Lung (tissue), 12 donors: Measurements from ENCODE around the gene PFKL. TPM values are rescaled to one million over a fixed set of nuclear protein-coding genes. Genes with fewer than 3 reads are reported as not detected.

Source experiments
- ATAC-seq: fragments of 200-7000 bp; cut with Tn5 transposase; one replicate; pipeline ENCODE4 v1.9.1; 2020; ENCODE audit warnings: moderate number of reproducible peaks; ENCODE audit not compliant: insufficient read depth, low FRiP score
- DNase-seq, 3 donors: peaks; one replicate each; pipeline ENCODE4 v3.0.0-alpha.2; 2013 to 2017
- H3K27ac ChIP-seq, 2 donors: one replicate each; pipeline ENCODE4 v1.5.1; 2013; ENCODE audit warnings: mild to moderate bottlenecking in 2 of 2, moderate library complexity in 2 of 2, control low read depth in 1 of 2, inconsistent platforms in 1 of 2, low read depth in 1 of 2, low read length in 1 of 2
- H3K27me3 ChIP-seq, 3 donors: one replicate each; pipeline ENCODE4 v1.5.1; 2013; ENCODE audit warnings: low read length in 2 of 3; ENCODE audit not compliant: control insufficient read depth in 3 of 3, insufficient read depth in 3 of 3
- H3K36me3 ChIP-seq, 4 donors: one replicate each; pipeline ENCODE4 v1.5.1; 2013; ENCODE audit warnings: low read length in 4 of 4, mild to moderate bottlenecking in 1 of 4, moderate library complexity in 1 of 4; ENCODE audit not compliant: control insufficient read depth in 4 of 4, insufficient read depth in 4 of 4
- H3K4me1 ChIP-seq, 5 donors: one replicate each; pipeline ENCODE4 v1.5.1; 2013; ENCODE audit warnings: low read length in 5 of 5, mild to moderate bottlenecking in 2 of 5, moderate library complexity in 1 of 5; ENCODE audit not compliant: control insufficient read depth in 5 of 5, insufficient read depth in 5 of 5
- H3K4me3 ChIP-seq: one replicate; pipeline ENCODE4 v1.5.1; 2013; ENCODE audit warnings: mild to moderate bottlenecking, control low read depth, moderate library complexity
- H3K9ac ChIP-seq, 2 donors: one replicate each; pipeline ENCODE4 v1.5.1; 2013; ENCODE audit warnings: low read length in 2 of 2, control low read depth in 1 of 2; ENCODE audit not compliant: insufficient read depth in 1 of 2
- H3K9me3 ChIP-seq, 4 donors: one replicate each; pipeline ENCODE4 v1.5.1; 2013; ENCODE audit warnings: low read length in 3 of 4, mild to moderate bottlenecking in 1 of 4, moderate library complexity in 1 of 4; ENCODE audit not compliant: control insufficient read depth in 4 of 4, insufficient read depth in 3 of 4
- CTCF ChIP-seq: IDR thresholded peaks from 2 replicates; pipeline ENCODE4 v1.5.1; 2012; ENCODE audit warnings: mild to moderate bottlenecking; ENCODE audit errors: control extremely low read depth, extremely low read depth
- WGBS, 2 donors: extraction: QIAGEN DNeasy Blood & Tissue Kit; methylation state at CpG; one replicate each; pipeline ENCODE4 v1.1.7; 2013; 5-methylcytosine and 5-hydroxymethylcytosine counted together
- polyA plus RNA-seq, 2 donors: library from polyadenylated mRNA; stranded (reverse); fragments of 200-250 nt; gene quantifications; one replicate each; pipeline ENCODE4 v1.2.1, GENCODE V29; 2013
- total RNA-seq, 2 donors: library from RNA; depleted of rRNA in 1 of 2; stranded (reverse); fragments of >200 nt in 1 of 2; gene quantifications; one replicate each; pipeline ENCODE4 v1.2.1, GENCODE V29; 2014 to 2021
- donor health status: control.
- donor health status: control.
- donor health status: Bipolar disorder and iron deficiency.
- donor health status: healthy.
- donor health status: DM: yes; HTN: yes; CAD: no.

The PFKL gene
- total and polyA plus RNA-seq, 4 donors: 63.4 to 129 (median 103) TPM

GRCh38 chr21:44335266-44336059 lies 35.6 kb downstream of the PFKL start:
- H3K9ac ChIP-seq: no peak overlapping the region
- DNase-seq (no peak), ATAC-seq (no peak)
- 96 to 97% methylated on average over 23 of the region's 24 CpGs for WGBS, 2 donors
- peaks cover 0 to 2% (median 0%) of the 10 kb centered on the region in 4 donors for H3K9me3 ChIP-seq
- H3K4me3 ChIP-seq: no peak overlapping the region
- H3K36me3 ChIP-seq: peaks cover 0 to 34% (median 5%) of the 10 kb centered on the region in 4 donors
- H3K27me3 ChIP-seq: no peaks in the 10 kb centered on the region
- no peak for TF ChIP-seq CTCF
- H3K4me1 ChIP-seq: peaks cover 0 to 35% (median 8%) of the 10 kb centered on the region in 5 donors
- no peak overlapping the region for H3K27ac ChIP-seq

GRCh38 chr21:44337449-44337848 lies 37.6 kb downstream of the PFKL start:
- no peak for TF ChIP-seq CTCF
- Histone ChIP-seq H3K27ac (no peak overlapping the region), H3K9me3 (peaks cover 0 to 2% (median 0%) of the 10 kb centered on the region in 4 donors), H3K4me3 (no peak overlapping the region), H3K9ac (no peak overlapping the region), H3K27me3 (no peaks in the 10 kb centered on the region), H3K36me3 (peaks cover 0 to 17% (median 5%) of the 10 kb centered on the region in 4 donors), H3K4me1 (peaks cover 0 to 35% (median 8%) of the 10 kb centered on the region in 5 donors)
- 66 to 75% methylated on average over 3 of the region's 3 CpGs for WGBS, 2 donors
- DNase-seq: peak in 1 of 3 donors; percentile 26
- ATAC-seq: no peak

- Histone ChIP-seq H3K27ac (peak overlapping the region; percentile 25 to 87), H3K9ac (peak overlapping the region in 1 of 2 donors; percentile 47), H3K4me3 (no peak overlapping the region), H3K9me3 (peaks cover 0 to 2% (median 0%) of the 10 kb centered on the region in 4 donors), H3K4me1 (peaks cover 0 to 33% (median 8%) of the 10 kb centered on the region in 5 donors), H3K27me3 (no peaks in the 10 kb centered on the region), H3K36me3 (peaks cover 0 to 11% (median 5%) of the 10 kb centered on the region in 4 donors)
- DNase-seq: peak; percentile 65 to 83 (median 68)
- TF ChIP-seq CTCF: peak; percentile 11
- WGBS, 2 donors: 8 to 29% methylated on average over 23 to 44 of the region's 47 CpGs
- peak; percentile 1 for ATAC-seq
Measured at GRCh38 chr21:44337941-44338895, 38.4 kb downstream of the PFKL start.
